Epithelial cell of alveolus of lung (primary cell): ENCODE results near the gene DYNC2LI1. TPM values are rescaled to one million over a fixed set of nuclear protein-coding genes. Genes with fewer than 3 reads are reported as not detected.

ENCODE experiments used
- total RNA-seq: library from RNA; depleted of rRNA; stranded (reverse); fragments of >200 nt; gene quantifications from 2 replicates; pipeline ENCODE4 v1.2.1, GENCODE V29; 2015

DYNC2LI1 gene
- total RNA-seq: 10.1 and 25.0 TPM in 2 replicates

GRCh38 chr2:43773876-43774613 is at the start of gene DYNC2LI1:
Gene DYNC2LI1 (plus strand): TSS chr2:43774039. CDS start chr2:43774139, 100 bp downstream.

DNA sequence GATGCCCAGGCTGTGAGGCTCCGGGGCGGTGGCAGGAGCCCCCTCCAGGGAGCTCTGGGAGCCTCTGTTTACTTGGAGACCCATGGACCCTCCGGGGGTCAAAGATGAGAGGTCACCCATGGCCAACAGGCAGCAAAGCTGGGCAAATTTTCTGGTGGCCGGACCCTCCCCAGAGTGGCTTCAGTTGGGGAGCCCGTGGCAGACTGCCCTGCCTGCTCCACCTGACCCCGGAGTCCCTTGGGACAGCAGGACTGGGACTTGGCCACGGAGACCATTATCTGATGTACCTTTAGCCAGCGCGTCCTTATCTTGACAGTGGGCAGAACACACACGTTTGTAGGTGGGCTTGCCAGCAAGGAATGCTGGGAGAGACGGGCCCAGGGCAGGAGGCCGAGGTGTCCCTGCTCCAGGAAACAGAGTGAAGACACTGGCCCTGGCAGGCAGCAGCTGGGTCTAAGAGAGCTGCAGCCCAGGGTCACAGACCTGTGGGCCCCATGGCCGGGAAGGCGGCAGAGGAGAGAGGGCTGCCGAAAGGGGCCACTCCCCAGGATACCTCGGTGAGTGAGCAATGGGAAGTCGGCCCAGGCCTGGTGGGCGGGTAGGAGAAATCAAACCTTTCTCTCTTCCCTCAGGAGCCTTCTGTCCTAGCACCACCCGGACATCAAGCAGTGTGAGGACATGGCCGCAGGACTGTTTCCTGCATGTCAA is 64.9 kb downstream of the DYNC2LI1 start, which contains the start of the genes ABCG5 and ABCG8:
ABCG5 (minus strand) TSS at position 280 of the 708 bp plus-strand sequence; CDS start at position 120, 160 bp downstream.
ABCG8 (plus strand) TSS at position 412 of the 708 bp plus-strand sequence; CDS start at position 495, 83 bp downstream.

Other genes with a start within 250 kb of the DYNC2LI1 start
- 11.8 and 14.7 TPM in 2 replicates for gene THADA, start 178.0 kb upstream of the DYNC2LI1 start, total RNA-seq
- 5.2 and 32.3 TPM in 2 replicates for gene PLEKHH2, start 136.8 kb upstream of the DYNC2LI1 start, total RNA-seq
- gene C1GALT1C1L, start 97.6 kb upstream of the DYNC2LI1 start, total RNA-seq: 0.39 TPM in 1 of 2 replicates, not detected in the other
- not detected in 2 replicates for gene ABCG5, start 64.8 kb downstream of the DYNC2LI1 start, total RNA-seq
- gene ABCG8, start 64.9 kb downstream of the DYNC2LI1 start, total RNA-seq: not detected in 2 replicates
- 32.6 and 45.0 TPM in 2 replicates for gene LRPPRC, start 221.9 kb downstream of the DYNC2LI1 start, total RNA-seq